SK-N-SH (cell line): ENCODE data around the gene AUTS2. TPM values are rescaled to one million over a fixed set of nuclear protein-coding genes. Genes with fewer than 3 reads are reported as not detected.

Experiments used
- CTCF ChIA-PET: fragments of 300-600, 350-600 bp; formaldehyde crosslinking; extraction: SDS; loops from one replicate; lab custom pipeline; 2021; lab: Yijun Ruan, JAX
- POLR2A ChIA-PET: fragments of 350-600 bp; sonication (Branson Sonifier 250); formaldehyde crosslinking; extraction: SDS; loops from one replicate; lab custom pipeline; 2020; ENCODE audit warnings: antibody characterized with exemption, inconsistent platforms; lab: Yijun Ruan, JAX
- DNase-seq: peaks from one replicate; pipeline ENCODE4 v3.0.0; 2012
- H2AFZ ChIP-seq: fragments of 200-600 bp; sonication (generic); 2 replicates; pipeline ENCODE4 v1.8.1; 2016; ENCODE audit warnings: antibody characterized with exemption, mild to moderate bottlenecking, low read depth
- H3F3A ChIP-seq: fragments of 200-600 bp; sonication (generic); replicated peaks from 2 replicates; pipeline ENCODE3; 2016; ENCODE audit warnings: antibody characterized with exemption, mild to moderate bottlenecking; ENCODE audit not compliant: insufficient read depth
- H3K27ac ChIP-seq, 2 experiments: fragments of 200-500 bp in 1 of 2; fragments of 200-600 bp in 1 of 2; sonication (Bioruptor generic) in 1 of 2; sonication (generic), shearing (Covaris generic) in 1 of 2; 2 replicates each; pipeline versions ENCODE4 v1.5.1 to v1.6.1; 2014 to 2016; ENCODE audit warnings: low read depth in 2 of 2, inconsistent platforms in 1 of 2, low read length in 1 of 2, mild to moderate bottlenecking in 1 of 2, mixed read lengths in 1 of 2
- H3K27me3 ChIP-seq: fragments of 200-600 bp; sonication (generic), shearing (Covaris generic); 2 replicates; pipeline ENCODE4 v1.6.1; 2016; ENCODE audit warnings: mixed run types; ENCODE audit not compliant: insufficient read depth
- H3K36me3 ChIP-seq, 2 experiments: fragments of 200-500 bp in 1 of 2; fragments of 200-600 bp in 1 of 2; sonication (Bioruptor generic) in 1 of 2; sonication (generic) in 1 of 2; replicated peaks in 1 of 2; 2 replicates each; pipeline versions ENCODE3 to v1.5.1; 2014 to 2016; ENCODE audit warnings: low read length in 1 of 2, mild to moderate bottlenecking in 1 of 2; ENCODE audit not compliant: insufficient read depth in 2 of 2, control insufficient read depth in 1 of 2
- H3K4me1 ChIP-seq, 2 experiments: fragments of 200-500 bp in 1 of 2; fragments of 200-600 bp in 1 of 2; sonication (Bioruptor generic) in 1 of 2; sonication (generic), shearing (Covaris generic) in 1 of 2; 2 replicates each; pipeline versions ENCODE4 v1.5.1 to v1.6.1; 2014 to 2016; ENCODE audit warnings: low read depth in 1 of 2, low read length in 1 of 2, mixed run types in 1 of 2; ENCODE audit not compliant: insufficient read depth in 2 of 2, control insufficient read depth in 1 of 2
- H3K4me2 ChIP-seq: fragments of 200-600 bp; sonication (generic), shearing (Covaris generic); 2 replicates; pipeline ENCODE4 v1.6.1; 2017; ENCODE audit warnings: mixed run types
- H3K4me3 ChIP-seq, 2 experiments: fragments of 200-500 bp in 1 of 2; fragments of 200-600 bp in 1 of 2; sonication (Bioruptor generic) in 1 of 2; sonication (generic), shearing (Covaris generic) in 1 of 2; 2 replicates each; pipeline versions ENCODE4 v1.5.1 to v1.8.1; 2014 to 2016; ENCODE audit warnings: low read depth in 2 of 2, inconsistent platforms in 1 of 2, low read length in 1 of 2, mild to moderate bottlenecking in 1 of 2, mixed read lengths in 1 of 2, moderate library complexity in 1 of 2
- H3K79me2 ChIP-seq: fragments of 200-600 bp; sonication (generic); 2 replicates; pipeline ENCODE4 v1.8.1; 2017; ENCODE audit warnings: mild to moderate bottlenecking; ENCODE audit not compliant: insufficient read depth
- H3K9ac ChIP-seq: fragments of 200-600 bp; sonication (generic); 2 replicates; pipeline ENCODE4 v1.6.1; 2017; ENCODE audit warnings: mixed run types
- H3K9me2 ChIP-seq: fragments of 200-600 bp; sonication (generic); 2 replicates; pipeline ENCODE4 v1.6.1; 2017; ENCODE audit warnings: mixed run types
- H3K9me3 ChIP-seq: fragments of 200-600 bp; sonication (generic); 2 replicates; pipeline ENCODE4 v1.6.1; 2017; ENCODE audit warnings: mixed run types, mild to moderate bottlenecking, moderate library complexity
- H4K20me1 ChIP-seq: fragments of 200-600 bp; sonication (generic); 2 replicates; pipeline ENCODE4 v1.6.1; 2017; ENCODE audit warnings: mild to moderate bottlenecking, mixed run types; ENCODE audit not compliant: insufficient read depth
- CHD2 ChIP-seq: fragments of 150-350 bp; IDR thresholded peaks from 2 replicates; pipeline ENCODE4 v1.6.1; 2018; ENCODE audit warnings: low read length; ENCODE audit not compliant: partially characterized antibody
- CTCF ChIP-seq: fragments of 200-600 bp; sonication (generic); IDR thresholded peaks from 2 replicates; pipeline ENCODE4 v1.6.1; 2017; ENCODE audit warnings: antibody characterized with exemption, mild to moderate bottlenecking, moderate library complexity
- ELF1 ChIP-seq: IDR thresholded peaks from 2 replicates; pipeline ENCODE4 v1.4.0; 2012
- FOXJ3 ChIP-seq: sonication (generic); formaldehyde crosslinking; IDR thresholded peaks from 2 replicates; pipeline ENCODE4 v1.5.1; 2020; ENCODE audit warnings: mild to moderate bottlenecking, missing genetic modification reagents
- FOXM1 ChIP-seq: IDR thresholded peaks from 2 replicates; pipeline ENCODE4 v1.4.0; 2012; ENCODE audit warnings: low read depth, mild to moderate bottlenecking
- GATA2 ChIP-seq: sonication (generic); formaldehyde crosslinking; IDR thresholded peaks from 2 replicates; pipeline ENCODE4 v1.5.0; 2020; ENCODE audit warnings: mild to moderate bottlenecking, missing genetic modification reagents
- IRF3 ChIP-seq: fragments of 150-350 bp; IDR thresholded peaks from 2 replicates; pipeline ENCODE4 v1.6.1; 2016; ENCODE audit warnings: mild to moderate bottlenecking, low read depth, low read length
- MEF2A ChIP-seq: IDR thresholded peaks from 2 replicates; pipeline ENCODE4 v1.4.0; 2012; ENCODE audit warnings: low read depth, borderline replicate concordance
- MXI1 ChIP-seq: IDR thresholded peaks from 2 replicates; pipeline ENCODE4 v1.6.1; 2012; ENCODE audit warnings: mild to moderate bottlenecking, low read depth, low read length, improper control_type of control experiment
- NFIC ChIP-seq: IDR thresholded peaks from 2 replicates; pipeline ENCODE4 v1.4.0; 2012; ENCODE audit warnings: borderline replicate concordance
- POLR2AphosphoS5 ChIP-seq: IDR thresholded peaks from 2 replicates; pipeline ENCODE4 v1.6.1; 2012; ENCODE audit warnings: low read depth, low read length
- RAD21 ChIP-seq: IDR thresholded peaks from 2 replicates; pipeline ENCODE4 v1.6.1; 2012; ENCODE audit warnings: mild to moderate bottlenecking, low read length
- REST ChIP-seq: IDR thresholded peaks from 2 replicates; pipeline ENCODE4 v1.6.1; 2012; ENCODE audit warnings: mild to moderate bottlenecking, low read depth, low read length, moderate library complexity
- SMC3 ChIP-seq: IDR thresholded peaks from 2 replicates; pipeline ENCODE4 v1.6.1; 2012; ENCODE audit warnings: low read depth, low read length, improper control_type of control experiment
- TAF1 ChIP-seq: IDR thresholded peaks from 2 replicates; pipeline ENCODE4 v1.6.1; 2012; ENCODE audit warnings: low read depth, mild to moderate bottlenecking, low read length, moderate library complexity, borderline replicate concordance
- USF1 ChIP-seq: IDR thresholded peaks from 2 replicates; pipeline ENCODE4 v1.4.0; 2012; ENCODE audit warnings: low read depth, borderline replicate concordance
- ZBTB33 ChIP-seq: IDR thresholded peaks from 2 replicates; pipeline ENCODE4 v1.4.0; 2012; ENCODE audit warnings: low read depth, borderline replicate concordance
- WGBS: methylation state at CpG from one replicate; pipeline ENCODE4 v1.1.6; 2017; ENCODE audit warnings: low lambda C conversion rate; 5-methylcytosine and 5-hydroxymethylcytosine counted together
- polyA plus RNA-seq, 3 experiments: library from polyadenylated mRNA; depleted of rRNA; stranded (reverse); fragments of >200 nt; gene quantifications; 2 replicates each; pipeline ENCODE4 v1.2.3, GENCODE V29; 2012

The AUTS2 gene
- polyA plus RNA-seq, 1 of the 3 experiments (the other 2 are of a cell fraction) = 15.6 TPM

- no peak overlapping the region for H3K4me3 ChIP-seq
- no peak overlapping the region for H3K27ac ChIP-seq
- H3K9ac ChIP-seq = no peak overlapping the region
- H3K9me2 ChIP-seq = no peaks in the 10 kb centered on the region
- TF ChIP-seq MEF2A = no peak
- no peak for TF ChIP-seq NFIC
- no peak for TF ChIP-seq FOXM1
- no peak for TF ChIP-seq POLR2AphosphoS5
- no peak for TF ChIP-seq TAF1
- no peak for TF ChIP-seq REST
- no peak for TF ChIP-seq GATA2 (CRISPR knock-in tag)
- TF ChIP-seq CTCF = no peak
- TF ChIP-seq MXI1 = no peak
- no peak for TF ChIP-seq IRF3
- TF ChIP-seq ELF1 = no peak
- no peak for TF ChIP-seq USF1
- TF ChIP-seq FOXJ3 (CRISPR knock-in tag) = no peak
- no peak for TF ChIP-seq ZBTB33
- no peak for TF ChIP-seq SMC3
- TF ChIP-seq CHD2 = no peak
- TF ChIP-seq RAD21 = no peak
- no peaks in the 10 kb centered on the region; a peak in 1 of 4 replicates for H3K4me1 ChIP-seq
- no peak overlapping the region for H2AFZ ChIP-seq
- no peaks in the 10 kb centered on the region for H4K20me1 ChIP-seq
- no peak for DNase-seq
- H3K4me2 ChIP-seq = no peak overlapping the region
- H3K36me3 ChIP-seq = no peaks in the 10 kb centered on the region
- no peaks in the 10 kb centered on the region for H3F3A ChIP-seq
- ChIA-PET CTCF (interaction anchor here (1.3 to 11.2 kb wide), 3 partner anchors 12 to 114 kb away, joined by 3 to 225 read pairs (median 6); no protein-coding TSS in a partner anchor), POLR2A (no interaction called here)
- H3K79me2 ChIP-seq = no peaks in the 10 kb centered on the region
- WGBS = 90% methylated on average over 2 of the region's 2 CpGs
- no peaks in the 10 kb centered on the region for H3K27me3 ChIP-seq
- peaks cover 11% of the 10 kb centered on the region; the same call in 1 of the 2 replicates for H3K9me3 ChIP-seq
Observed at GRCh38 chr7:70156057-70156456, 557.8 kb downstream of the AUTS2 start.
